ENCODE data around the gene SAMD9L. TPM values are rescaled to one million over a fixed set of nuclear protein-coding genes. Genes with fewer than 3 reads are reported as not detected.
"Not testable (repeated sequence)": the region's sequence is repeated elsewhere in the genome, so short reads cannot be mapped to it uniquely, and the experiment has no call there.

The SAMD9L gene
- total RNA-seq, 1 donor from 2014 or later, result 3.7 TPM

DNA sequence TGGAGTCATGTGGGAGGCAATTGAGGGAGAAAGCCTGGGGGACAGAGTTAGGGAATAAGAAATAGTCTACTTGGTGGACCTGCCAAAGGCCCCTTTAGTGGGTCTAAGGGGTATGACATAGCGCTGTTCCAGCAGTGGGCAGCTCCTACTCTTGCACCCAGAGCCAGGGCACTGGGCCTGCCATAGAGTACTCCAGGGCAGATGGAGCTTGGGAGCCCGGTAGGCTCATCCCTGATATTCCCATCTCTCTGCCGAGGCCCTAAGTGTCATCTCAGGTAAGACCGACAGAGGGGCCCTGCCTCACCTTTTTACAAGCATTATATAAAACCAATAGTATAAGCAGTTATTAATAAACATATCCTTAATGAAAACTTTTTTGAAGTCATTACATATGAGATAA, 9.6 kb downstream of the SAMD9L start:
- H3K27ac ChIP-seq (replicated peaks), result no peak overlapping the region
- no peaks in the 10 kb centered on the region for H3K4me1 ChIP-seq
- H3K4me3 ChIP-seq, result no peak overlapping the region
- no peak for DNase-seq
- H3K36me3 ChIP-seq, result peaks cover 96% of the 10 kb centered on the region
- TF ChIP-seq, protein P1, sequence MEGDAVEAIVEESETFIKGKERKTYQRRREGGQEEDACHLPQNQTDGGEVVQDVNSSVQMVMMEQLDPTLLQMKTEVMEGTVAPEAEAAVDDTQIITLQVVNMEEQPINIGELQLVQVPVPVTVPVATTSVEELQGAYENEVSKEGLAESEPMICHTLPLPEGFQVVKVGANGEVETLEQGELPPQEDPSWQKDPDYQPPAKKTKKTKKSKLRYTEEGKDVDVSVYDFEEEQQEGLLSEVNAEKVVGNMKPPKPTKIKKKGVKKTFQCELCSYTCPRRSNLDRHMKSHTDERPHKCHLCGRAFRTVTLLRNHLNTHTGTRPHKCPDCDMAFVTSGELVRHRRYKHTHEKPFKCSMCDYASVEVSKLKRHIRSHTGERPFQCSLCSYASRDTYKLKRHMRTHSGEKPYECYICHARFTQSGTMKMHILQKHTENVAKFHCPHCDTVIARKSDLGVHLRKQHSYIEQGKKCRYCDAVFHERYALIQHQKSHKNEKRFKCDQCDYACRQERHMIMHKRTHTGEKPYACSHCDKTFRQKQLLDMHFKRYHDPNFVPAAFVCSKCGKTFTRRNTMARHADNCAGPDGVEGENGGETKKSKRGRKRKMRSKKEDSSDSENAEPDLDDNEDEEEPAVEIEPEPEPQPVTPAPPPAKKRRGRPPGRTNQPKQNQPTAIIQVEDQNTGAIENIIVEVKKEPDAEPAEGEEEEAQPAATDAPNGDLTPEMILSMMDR (IDR thresholded peaks at IDR 0.05; ENCODE audit: borderline replicate concordance), result no peak
- intact Hi-C loops (cut with micrococcal nuclease), result no loop called here
- H3K9me3 ChIP-seq (replicated peaks), result peaks cover 85% of the 10 kb centered on the region
- no peaks in the 10 kb centered on the region for H3K27me3 ChIP-seq (ENCODE audit: low read depth)

DNA sequence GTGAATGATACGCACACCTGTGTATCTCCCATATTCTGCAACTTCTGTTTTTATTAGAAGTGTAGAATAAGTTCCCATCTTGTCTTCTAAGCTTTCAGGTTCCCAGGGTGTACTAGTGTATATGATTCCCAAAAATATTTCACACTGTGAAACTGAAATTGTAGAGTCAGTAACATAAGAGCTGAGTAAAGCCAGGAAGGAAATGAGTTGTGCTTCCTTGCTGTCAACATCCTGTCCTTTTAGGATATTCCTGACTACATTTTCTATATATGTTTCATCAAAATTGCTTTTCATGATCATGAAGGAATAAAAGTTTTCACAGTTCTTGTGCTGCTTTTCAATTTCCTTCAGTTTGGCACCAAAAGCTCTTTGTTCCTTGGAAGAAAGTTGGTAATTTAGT, 15.2 kb downstream of the SAMD9L start:
- H3K9me3 ChIP-seq (replicated peaks), result peaks cover 98% of the 10 kb centered on the region
- no peak for DNase-seq

DNA sequence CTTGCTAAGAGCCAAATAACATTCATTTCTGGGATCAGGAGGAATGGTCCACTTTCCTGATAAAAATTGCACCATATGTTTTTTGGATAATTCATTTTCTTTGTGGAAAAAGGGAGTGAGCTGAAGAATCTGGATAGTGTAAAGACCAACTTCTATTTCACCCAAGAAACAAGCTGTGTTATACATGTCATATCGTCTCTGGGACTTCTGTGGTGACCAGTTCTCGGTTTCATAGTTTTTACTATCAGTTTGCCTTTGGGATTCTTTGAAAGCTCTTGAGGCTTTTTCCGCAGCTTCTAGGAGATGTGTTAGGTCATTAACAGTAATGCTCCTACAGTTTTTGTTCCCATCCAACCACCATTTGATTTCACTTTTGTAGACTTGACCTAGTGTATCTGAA, 16.0 kb downstream of the SAMD9L start:
- Histone ChIP-seq H3K27ac (replicated peaks) (no peak overlapping the region), H3K4me1 (no peaks in the 10 kb centered on the region), H3K9me3 (replicated peaks) (peaks cover 98% of the 10 kb centered on the region), H3K27me3 (ENCODE audit: low read depth) (no peaks in the 10 kb centered on the region), H3K36me3 (peaks cover 32% of the 10 kb centered on the region), H3K4me3 (no peak overlapping the region)
- TF ChIP-seq, protein P1 (IDR thresholded peaks at IDR 0.05; ENCODE audit: borderline replicate concordance), result no peak
- intact Hi-C loops (cut with micrococcal nuclease), result no loop called here
- no peak for DNase-seq

More for the DNA sequence above, 15.2 kb downstream of the SAMD9L start:
- no peak overlapping the region for H3K27ac ChIP-seq (replicated peaks)
- TF ChIP-seq, protein P1 (IDR thresholded peaks at IDR 0.05; ENCODE audit: borderline replicate concordance), result no peak
- no peaks in the 10 kb centered on the region for H3K4me1 ChIP-seq
- intact Hi-C loops (cut with micrococcal nuclease), result no loop called here
- H3K4me3 ChIP-seq, result no peak overlapping the region
- peaks cover 40% of the 10 kb centered on the region for H3K36me3 ChIP-seq
- H3K27me3 ChIP-seq (ENCODE audit: low read depth), result no peaks in the 10 kb centered on the region

DNA sequence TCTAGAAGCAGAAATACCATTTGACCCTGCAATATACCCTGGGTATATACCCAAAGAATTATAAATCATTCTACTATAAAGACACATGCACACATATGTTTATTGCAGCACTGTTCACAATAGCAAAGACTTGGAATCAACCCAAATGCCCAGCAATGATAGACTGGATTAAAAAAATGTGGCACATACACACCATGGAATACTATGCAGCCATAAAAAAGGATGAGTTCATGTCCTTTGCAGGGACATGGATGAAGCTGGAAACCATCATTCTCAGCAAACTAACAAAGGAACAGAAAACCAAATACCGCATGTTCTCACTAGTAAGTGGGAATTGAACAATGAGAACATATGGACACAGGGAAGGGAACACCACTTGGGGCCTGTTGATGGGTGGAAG, 21.2 kb downstream of the SAMD9L start:
- H3K36me3 ChIP-seq; DNase-seq; H3K4me3 ChIP-seq; H3K4me1 ChIP-seq; H3K27me3 ChIP-seq (ENCODE audit: low read depth); intact Hi-C loops (cut with micrococcal nuclease); H3K27ac ChIP-seq (replicated peaks): not testable (repeated sequence)
- H3K9me3 ChIP-seq (replicated peaks), result peaks cover 82% of the 10 kb centered on the region

DNA sequence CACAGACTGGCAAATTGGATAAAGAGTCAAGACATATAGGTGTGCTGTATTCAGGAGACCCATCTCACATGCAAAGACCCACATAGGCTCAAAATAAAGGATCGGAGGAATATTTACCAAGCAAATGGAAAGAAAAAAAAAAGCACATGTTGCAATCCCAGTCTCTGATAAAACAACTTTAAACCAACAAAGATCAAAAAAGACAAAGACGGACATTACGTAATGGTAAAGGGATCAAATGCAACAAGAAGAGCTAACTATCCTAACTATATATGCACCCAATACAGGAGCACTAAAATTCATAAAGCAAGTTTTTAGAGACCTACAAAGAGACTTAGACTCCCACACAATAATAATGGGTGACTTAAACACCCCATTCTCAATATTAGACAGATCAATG, 24.7 kb downstream of the SAMD9L start:
- intact Hi-C loops (cut with micrococcal nuclease); H3K4me3 ChIP-seq; H3K27me3 ChIP-seq (ENCODE audit: low read depth); H3K4me1 ChIP-seq; H3K27ac ChIP-seq (replicated peaks); DNase-seq; H3K36me3 ChIP-seq: not testable (repeated sequence)
- peaks cover 65% of the 10 kb centered on the region for H3K9me3 ChIP-seq (replicated peaks)

DNA sequence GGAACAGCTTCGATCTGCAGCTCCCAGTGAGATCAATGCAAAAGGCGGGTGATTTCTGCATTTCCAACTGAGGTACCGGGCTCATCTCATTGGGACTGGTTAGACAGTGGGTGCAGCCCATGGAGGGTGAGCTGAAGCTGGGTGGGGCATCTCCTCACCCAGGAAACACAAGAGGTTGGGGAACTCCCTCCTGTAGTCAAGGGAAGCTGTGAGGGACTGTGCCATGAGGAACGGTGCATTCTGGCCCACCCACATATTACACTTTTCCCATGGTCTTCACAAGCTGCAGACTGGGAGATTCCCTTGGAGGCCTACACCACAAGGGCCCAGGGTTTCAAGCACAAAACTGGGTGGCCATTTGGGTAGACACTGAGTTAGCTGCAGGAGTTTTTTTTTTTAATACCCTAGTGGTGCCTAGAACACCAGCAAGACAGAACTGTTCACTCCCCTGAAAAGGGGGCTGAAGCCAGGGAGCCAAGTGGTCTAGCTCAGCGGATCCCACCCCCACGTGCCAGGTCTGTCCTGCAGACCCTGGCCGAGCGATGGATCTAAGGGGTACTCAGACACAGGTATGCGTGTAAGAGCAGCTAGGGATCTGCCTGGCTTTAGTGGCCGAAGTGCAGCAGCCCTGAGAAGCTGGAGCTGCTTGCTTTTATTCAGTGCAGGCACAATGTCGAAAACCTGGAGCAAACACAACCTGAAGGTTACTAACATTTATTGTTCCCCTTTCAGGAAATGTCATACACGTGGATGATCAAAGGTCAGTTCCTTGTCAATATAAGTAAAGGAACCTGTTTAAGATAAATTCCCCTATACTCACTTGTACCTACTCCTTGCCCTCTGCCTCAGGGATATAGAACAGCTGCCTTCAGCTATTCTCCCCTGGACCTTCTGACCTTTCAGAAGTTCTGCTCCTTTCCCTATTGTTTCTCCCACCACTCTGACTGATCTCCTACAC, 27.3 kb downstream of the SAMD9L start:
- H3K27me3 ChIP-seq (ENCODE audit: low read depth), result no peaks in the 10 kb centered on the region
- no peak for DNase-seq
- H3K4me3 ChIP-seq, result no peak overlapping the region
- peaks cover under 1% of the 10 kb centered on the region for H3K36me3 ChIP-seq
- no peak overlapping the region for H3K27ac ChIP-seq (replicated peaks)
- TF ChIP-seq, protein P1 (IDR thresholded peaks at IDR 0.05; ENCODE audit: borderline replicate concordance), result no peak
- peaks cover 23% of the 10 kb centered on the region for H3K4me1 ChIP-seq
- intact Hi-C loops (cut with micrococcal nuclease), result no loop called here
- H3K9me3 ChIP-seq (replicated peaks), result peaks cover 40% of the 10 kb centered on the region

Data from left ventricle myocardium inferior (tissue), 1 donor.